NCI-H1436 (cell line): ENCODE results near the gene FLII.

Experiments used
- DNase-seq: peaks from one replicate; lab custom pipeline; 2025; lab: John Stamatoyannopoulos, UW

FLII gene

GRCh38 chr17:18260332-18261145 lies 2.0 kb upstream of the FLII start, which contains the start of gene MIEF2:
TSS of gene MIEF2 (plus strand) at chr17:18260662. CDS start at chr17:18262721, 2,059 bp downstream.
- peak; percentile 96 for DNase-seq

- no peak for DNase-seq
Observed at GRCh38 chr17:18259621-18260331, 1.2 kb upstream of the FLII start.

- DNase-seq: no peak
Observed at GRCh38 chr17:18257982-18258355, 569 bp downstream of the FLII start.

- no peak for DNase-seq
Observed at GRCh38 chr17:18257268-18257981, 1.1 kb downstream of the FLII start.

GRCh38 chr17:18256776-18257175 lies 1.8 kb downstream of the FLII start:
- no peak for DNase-seq

GRCh38 chr17:18256351-18256750 lies 2.2 kb downstream of the FLII start:
- no peak for DNase-seq

- DNase-seq: no peak
Observed at GRCh38 chr17:18254888-18255649, 3.5 kb downstream of the FLII start.

GRCh38 chr17:18253947-18254821 lies 4.4 kb downstream of the FLII start:
- DNase-seq: no peak

GRCh38 chr17:18253187-18253884 lies 5.2 kb downstream of the FLII start:
- no peak for DNase-seq

GRCh38 chr17:18252160-18252559 lies 6.4 kb downstream of the FLII start:
- no peak for DNase-seq

GRCh38 chr17:18251204-18251603 lies 7.3 kb downstream of the FLII start:
- no peak for DNase-seq

- no peak for DNase-seq
Observed at GRCh38 chr17:18250708-18251107, 7.8 kb downstream of the FLII start.

- peak; percentile 16 for DNase-seq
Observed at GRCh38 chr17:18250259-18250658, 8.3 kb downstream of the FLII start.

GRCh38 chr17:18248811-18249210 lies 9.7 kb downstream of the FLII start:
- no peak for DNase-seq

- peak; percentile 85 for DNase-seq
Observed at GRCh38 chr17:18248300-18248731, 10.2 kb downstream of the FLII start.

GRCh38 chr17:18247613-18248001 lies 10.9 kb downstream of the FLII start:
- no peak for DNase-seq

GRCh38 chr17:18246880-18247612 lies 11.5 kb downstream of the FLII start:
- DNase-seq: peak; percentile 94

GRCh38 chr17:18246109-18246725 lies 12.3 kb downstream of the FLII start:
- no peak for DNase-seq
